Measurements from ENCODE around the gene BRD3. TPM values are rescaled to one million over a fixed set of nuclear protein-coding genes. Genes with fewer than 3 reads are reported as not detected.

The BRD3 gene
- total and polyA plus RNA-seq, 8 donors = 8.8 to 36.3 (median 16.5) TPM

DNA sequence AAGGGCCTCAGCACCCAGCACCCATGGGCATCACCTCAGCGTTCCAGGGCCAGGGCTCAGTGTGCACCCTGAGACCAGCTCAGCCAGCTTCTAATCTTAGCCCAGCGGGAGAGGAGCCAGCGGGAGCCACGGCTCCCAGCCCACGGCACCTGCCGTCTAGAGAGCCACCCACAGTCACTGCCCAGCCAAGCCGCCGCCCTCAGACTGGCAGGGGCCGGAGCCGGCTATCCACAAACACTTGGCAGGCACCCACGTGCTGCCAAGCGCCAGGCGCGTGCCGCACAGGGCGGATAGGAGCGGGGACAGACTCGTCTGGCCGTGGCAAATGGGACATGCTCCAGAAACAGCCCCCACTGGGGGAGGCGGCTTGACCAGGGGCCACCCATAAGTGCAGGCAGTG, 18.6 kb downstream of the BRD3 start:
- TF ChIP-seq, protein P1, sequence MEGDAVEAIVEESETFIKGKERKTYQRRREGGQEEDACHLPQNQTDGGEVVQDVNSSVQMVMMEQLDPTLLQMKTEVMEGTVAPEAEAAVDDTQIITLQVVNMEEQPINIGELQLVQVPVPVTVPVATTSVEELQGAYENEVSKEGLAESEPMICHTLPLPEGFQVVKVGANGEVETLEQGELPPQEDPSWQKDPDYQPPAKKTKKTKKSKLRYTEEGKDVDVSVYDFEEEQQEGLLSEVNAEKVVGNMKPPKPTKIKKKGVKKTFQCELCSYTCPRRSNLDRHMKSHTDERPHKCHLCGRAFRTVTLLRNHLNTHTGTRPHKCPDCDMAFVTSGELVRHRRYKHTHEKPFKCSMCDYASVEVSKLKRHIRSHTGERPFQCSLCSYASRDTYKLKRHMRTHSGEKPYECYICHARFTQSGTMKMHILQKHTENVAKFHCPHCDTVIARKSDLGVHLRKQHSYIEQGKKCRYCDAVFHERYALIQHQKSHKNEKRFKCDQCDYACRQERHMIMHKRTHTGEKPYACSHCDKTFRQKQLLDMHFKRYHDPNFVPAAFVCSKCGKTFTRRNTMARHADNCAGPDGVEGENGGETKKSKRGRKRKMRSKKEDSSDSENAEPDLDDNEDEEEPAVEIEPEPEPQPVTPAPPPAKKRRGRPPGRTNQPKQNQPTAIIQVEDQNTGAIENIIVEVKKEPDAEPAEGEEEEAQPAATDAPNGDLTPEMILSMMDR (IDR thresholded peaks at IDR 0.05) = no peak
- intact Hi-C loops (cut with DNase I) = no loop called here
- H3K27me3 ChIP-seq = no peaks in the 10 kb centered on the region
- H3K4me1 ChIP-seq = peaks cover 1 to 5% (median 3%) of the 10 kb centered on the region in 3 donors
- peaks cover 3 to 75% (median 35%) of the 10 kb centered on the region in 3 donors for H3K36me3 ChIP-seq
- FAIRE-seq = no peak
- no peak overlapping the region for H3K27ac ChIP-seq
- no peaks in the 10 kb centered on the region for H3K9me3 ChIP-seq
- 25 to 31% methylated on average over 20 of the region's 20 CpGs for WGBS, 2 donors
- H3K4me3 ChIP-seq = no peak overlapping the region
- peak in 4 of 6 donors; percentile 64 to 90 (median 74) for DNase-seq
- peak; percentile 61 to 85 (median 76) for ATAC-seq

DNA sequence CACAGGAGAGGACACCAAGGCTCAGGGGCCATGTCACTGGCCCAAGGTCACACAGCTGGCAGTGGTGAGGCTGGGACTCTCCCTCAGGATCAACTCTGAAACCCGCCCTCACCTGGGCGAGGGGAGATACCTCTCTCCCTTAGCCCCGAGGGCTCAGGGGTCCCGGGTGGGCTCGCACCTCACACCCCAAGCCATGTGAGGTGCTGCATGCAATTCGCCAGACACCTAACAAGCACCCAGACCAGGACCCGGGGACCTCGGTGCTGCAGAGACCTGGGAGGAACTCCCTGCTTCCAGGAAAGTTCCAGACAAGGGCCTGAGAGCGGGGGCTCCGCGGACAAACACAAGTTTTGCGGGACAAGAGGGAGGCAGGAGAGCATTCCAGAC, 19.3 kb downstream of the BRD3 start:
- WGBS, 2 donors = 87 to 92% methylated on average over 12 of the region's 12 CpGs

DNA sequence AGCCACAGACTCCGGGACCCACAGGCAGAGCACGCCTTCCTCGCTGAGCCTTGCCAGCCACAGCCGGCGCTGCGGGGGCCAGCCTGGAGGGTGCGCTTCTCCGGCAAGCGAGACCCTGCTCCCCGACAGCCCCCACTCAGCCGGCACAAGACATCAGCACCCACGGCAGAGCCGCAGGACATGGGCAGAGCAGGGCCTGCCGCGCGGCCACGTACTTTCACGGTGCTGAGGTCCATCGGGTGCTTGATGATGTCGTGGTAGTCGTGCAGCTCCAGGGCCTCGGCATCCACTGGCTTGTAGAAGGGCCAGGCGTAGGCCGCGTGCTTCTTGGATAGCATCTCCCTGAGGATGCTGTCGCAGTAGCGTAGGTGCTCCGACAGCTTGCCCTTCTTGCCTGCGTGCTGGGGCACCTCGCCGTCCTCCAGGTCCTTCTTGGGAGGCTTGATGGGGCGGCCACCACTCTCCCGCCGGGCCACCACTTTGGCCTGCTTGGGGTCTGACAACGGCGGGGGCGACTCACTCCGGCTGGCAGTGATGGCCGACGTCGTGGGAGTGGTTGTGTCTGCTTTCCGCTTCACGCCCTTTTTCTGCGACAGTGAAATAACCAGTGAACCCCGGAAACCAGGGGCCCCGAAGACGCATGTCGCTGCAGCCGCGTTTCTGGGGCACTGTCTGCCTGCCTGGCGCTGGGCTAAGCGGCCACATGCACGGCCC, 19.8 kb downstream of the BRD3 start:
- no peaks in the 10 kb centered on the region for H3K4me1 ChIP-seq
- intact Hi-C loops (cut with DNase I) = no loop called here
- no peaks in the 10 kb centered on the region for H3K27me3 ChIP-seq
- H3K9me3 ChIP-seq = no peaks in the 10 kb centered on the region
- ATAC-seq (no peak), FAIRE-seq (no peak), DNase-seq (peak in 2 of 6 donors; percentile 29 to 71)
- WGBS, 2 donors = 94 to 95% methylated on average over 51 to 53 of the region's 53 CpGs
- peaks cover 3 to 76% (median 33%) of the 10 kb centered on the region in 3 donors for H3K36me3 ChIP-seq
- TF ChIP-seq, protein P1 (IDR thresholded peaks at IDR 0.05) = no peak
- no peak overlapping the region for H3K4me3 ChIP-seq
- no peak overlapping the region for H3K27ac ChIP-seq

More for the DNA sequence above, 19.3 kb downstream of the BRD3 start:
- no peak for FAIRE-seq
- ATAC-seq = no peak
- intact Hi-C loops (cut with DNase I) = no loop called here
- Histone ChIP-seq H3K36me3 (peaks cover 3 to 76% (median 35%) of the 10 kb centered on the region in 3 donors), H3K27me3 (no peaks in the 10 kb centered on the region), H3K4me3 (no peak overlapping the region), H3K4me1 (no peaks in the 10 kb centered on the region), H3K9me3 (no peaks in the 10 kb centered on the region), H3K27ac (no peak overlapping the region)
- DNase-seq = peak in 2 of 6 donors; percentile 25 to 60
- TF ChIP-seq, protein P1 (IDR thresholded peaks at IDR 0.05) = no peak

DNA sequence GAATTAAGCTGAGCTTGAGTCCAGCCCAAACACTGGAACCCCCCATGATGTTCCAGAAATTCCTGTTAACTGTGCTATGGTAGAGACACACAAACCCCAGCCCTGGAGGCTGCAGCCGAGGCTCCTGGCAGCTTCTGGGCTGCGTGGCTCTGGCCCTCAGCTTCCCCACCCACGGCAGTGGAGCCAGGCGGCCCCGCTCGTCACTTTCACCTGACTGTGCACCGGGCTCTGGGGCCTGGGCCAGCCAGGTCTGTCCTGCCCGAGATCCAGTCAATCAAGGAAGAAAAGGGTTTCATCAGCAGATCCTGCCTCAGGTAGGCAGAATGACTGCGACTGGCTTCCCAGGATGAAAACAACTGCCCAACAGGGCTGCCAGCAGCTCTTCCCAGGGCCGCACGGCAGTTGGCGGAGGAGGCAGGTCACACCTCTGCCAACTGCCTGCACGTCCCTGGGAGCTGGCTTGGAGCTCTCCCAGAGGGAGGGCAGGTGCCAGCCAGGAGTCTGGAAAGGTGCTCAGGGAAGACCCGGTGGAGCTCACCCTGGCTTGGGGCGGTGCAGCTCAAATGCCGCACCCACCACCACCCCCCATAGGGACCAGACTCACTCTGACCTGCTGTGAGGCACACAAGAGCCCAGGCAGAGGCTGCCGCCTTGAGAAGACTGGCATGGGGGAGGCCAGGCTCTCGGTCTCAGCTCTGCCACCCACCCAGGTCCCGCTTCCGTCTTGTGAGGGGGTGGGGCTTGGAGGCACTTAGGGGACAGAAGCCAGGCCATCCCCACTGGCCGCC, 20.7 kb downstream of the BRD3 start:
- no peak for ATAC-seq
- no peak for FAIRE-seq
- Histone ChIP-seq H3K36me3 (peaks cover 3 to 69% (median 26%) of the 10 kb centered on the region in 3 donors), H3K4me3 (no peak overlapping the region), H3K27ac (no peak overlapping the region), H3K9me3 (no peaks in the 10 kb centered on the region), H3K4me1 (no peaks in the 10 kb centered on the region), H3K27me3 (no peaks in the 10 kb centered on the region)
- TF ChIP-seq, protein P1 (IDR thresholded peaks at IDR 0.05) = no peak
- intact Hi-C loops (cut with DNase I) = no loop called here
- peak in 2 of 6 donors; percentile 25 to 59 for DNase-seq
- 85 to 86% methylated on average over 21 of the region's 21 CpGs for WGBS, 2 donors

All from pancreas (tissue), 10 donors.